ENCODE results near the gene OTOG.
A peak's percentile ranks its signal among the peaks of the same experiment; 100 is the strongest.

The OTOG gene

GRCh38 chr11:17672469-17672868 is 125.4 kb downstream of the OTOG start:
- no peak for DNase-seq

- DNase-seq: no peak
Observed at GRCh38 chr11:17673951-17674350, 126.9 kb downstream of the OTOG start.

DNA sequence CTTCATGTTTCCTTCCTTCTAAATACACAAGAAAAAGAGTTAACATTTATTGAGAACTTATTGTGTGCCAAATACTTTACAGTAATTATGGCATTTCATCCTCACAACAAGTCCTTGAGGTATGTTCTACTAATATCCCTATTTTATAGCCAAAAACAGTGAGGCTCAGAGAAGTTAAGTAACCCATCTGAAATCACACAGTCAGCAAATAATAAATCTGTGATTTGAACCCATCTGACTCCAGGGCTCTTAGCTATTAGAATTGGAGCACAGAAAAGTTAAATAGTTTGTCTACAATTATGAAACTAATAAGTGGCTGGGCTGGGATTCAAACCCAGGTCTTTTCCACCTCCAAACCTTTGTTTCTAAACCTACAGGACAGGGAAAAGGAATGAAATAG is 135.8 kb downstream of the OTOG start:
- DNase-seq: no peak

DNA sequence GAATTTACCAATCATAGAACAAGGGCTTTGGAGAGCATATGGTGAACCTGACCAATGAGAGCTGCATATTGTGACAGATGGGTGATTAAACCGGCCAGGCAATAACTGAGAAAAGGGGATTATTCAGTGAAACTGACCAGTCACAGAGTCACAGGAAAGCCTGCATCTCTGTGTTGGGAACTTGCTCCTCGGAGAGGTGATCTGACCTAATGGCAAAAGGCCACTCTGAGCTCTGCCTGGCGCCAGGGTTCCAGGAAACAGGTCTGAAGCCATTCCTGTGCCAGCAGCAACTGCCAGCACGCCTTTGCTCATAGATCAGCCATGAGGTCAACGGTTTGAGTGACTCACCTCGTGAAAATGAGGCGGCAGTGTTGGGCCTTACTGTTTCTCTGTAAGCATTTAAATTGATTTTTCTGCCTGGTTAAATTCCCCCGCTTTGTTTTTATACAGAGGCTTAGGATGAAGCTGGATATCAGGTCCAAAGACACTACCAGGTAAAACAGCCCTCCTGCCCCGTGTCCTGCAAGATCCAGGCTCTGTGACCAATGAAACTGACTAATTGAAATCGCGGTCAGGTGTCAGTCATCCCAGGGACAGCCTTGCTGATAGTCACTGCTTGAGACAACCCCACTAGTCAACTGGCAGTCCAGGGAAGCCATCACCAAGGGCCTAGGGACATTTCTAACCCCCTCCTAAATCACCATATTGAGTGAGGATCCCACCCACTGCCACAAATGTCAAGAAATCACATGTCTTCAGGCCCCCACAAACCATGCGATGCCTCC is 136.5 kb downstream of the OTOG start:
- DNase-seq: no peak

- DNase-seq: no peak
Observed at GRCh38 chr11:17684550-17684949, 137.5 kb downstream of the OTOG start.

GRCh38 chr11:17686231-17686980 is 139.3 kb downstream of the OTOG start:
- peak; percentile 17 for DNase-seq

DNA sequence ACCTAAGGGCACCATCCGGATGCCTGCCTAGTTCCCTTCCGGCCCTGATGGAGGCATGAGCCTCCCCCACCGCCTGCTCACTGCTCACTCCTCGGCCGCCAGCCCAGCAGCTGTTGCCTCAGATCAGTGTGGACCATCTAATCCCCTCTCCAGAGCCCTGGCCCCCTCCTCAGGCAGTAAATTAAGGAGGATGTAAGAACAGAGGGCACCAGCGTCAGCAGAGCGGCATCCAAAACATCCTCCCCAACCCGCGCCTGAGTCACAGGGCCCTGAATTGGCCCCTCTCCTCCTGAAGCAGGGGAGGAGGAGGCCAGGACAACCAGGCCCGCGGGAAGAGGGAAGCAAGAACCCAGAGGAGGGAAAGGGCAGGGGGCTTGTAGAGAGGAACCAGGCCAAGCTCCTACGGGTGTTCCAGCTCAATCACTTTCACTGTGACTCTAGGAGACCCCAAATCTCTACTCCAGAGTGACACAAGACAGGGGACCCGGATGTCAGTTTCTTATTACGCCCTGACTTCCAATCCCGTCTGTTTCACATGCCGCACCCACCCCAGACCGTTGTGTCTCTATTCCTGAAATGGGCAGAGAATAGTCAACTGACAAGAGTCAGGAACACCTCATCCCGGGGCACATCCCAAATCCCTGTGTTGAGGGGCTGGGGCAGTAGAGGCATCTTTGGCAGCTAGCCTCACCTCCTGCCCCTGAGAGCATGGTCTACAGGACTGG is 141.0 kb downstream of the OTOG start:
- DNase-seq: no peak

DNA sequence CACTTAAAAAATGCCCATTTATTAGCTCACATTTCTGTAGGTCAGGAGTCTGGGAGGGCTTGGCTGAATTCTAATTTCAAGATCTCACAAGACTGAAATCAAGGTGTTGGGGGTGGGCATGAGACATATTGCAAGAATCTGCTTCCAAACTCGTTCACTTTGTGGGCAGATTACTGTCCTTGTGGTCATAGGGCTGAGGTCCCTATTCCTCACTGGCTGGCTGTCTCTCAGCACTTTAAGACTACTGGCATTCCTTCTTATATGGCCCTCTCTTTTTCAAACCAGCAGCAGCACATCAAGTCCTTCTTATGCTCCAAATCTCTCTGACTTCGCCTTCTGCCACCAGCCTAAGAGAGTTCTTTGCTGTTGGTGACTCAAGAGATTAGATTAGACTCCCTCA is 144.5 kb downstream of the OTOG start:
- no peak for DNase-seq

DNA sequence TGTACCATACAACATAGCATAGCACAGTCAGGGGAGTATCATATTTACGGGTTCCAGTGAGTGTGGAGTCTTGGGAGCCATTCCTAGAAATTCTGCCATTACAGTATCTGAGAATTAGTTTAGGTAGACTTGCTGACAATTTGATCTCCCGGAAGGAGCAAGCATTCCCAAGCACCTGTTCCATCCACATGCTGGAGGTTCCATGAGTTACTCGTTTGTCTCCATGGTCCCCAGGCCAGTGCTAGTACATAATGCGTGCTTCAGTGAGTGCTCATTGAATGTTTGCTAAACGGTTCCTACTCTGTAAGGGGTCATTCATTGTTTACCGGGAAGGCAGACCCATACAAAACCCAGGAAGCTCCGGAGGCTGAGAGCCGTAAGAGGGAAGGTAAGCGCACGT is 144.9 kb downstream of the OTOG start:
- DNase-seq: no peak

DNA sequence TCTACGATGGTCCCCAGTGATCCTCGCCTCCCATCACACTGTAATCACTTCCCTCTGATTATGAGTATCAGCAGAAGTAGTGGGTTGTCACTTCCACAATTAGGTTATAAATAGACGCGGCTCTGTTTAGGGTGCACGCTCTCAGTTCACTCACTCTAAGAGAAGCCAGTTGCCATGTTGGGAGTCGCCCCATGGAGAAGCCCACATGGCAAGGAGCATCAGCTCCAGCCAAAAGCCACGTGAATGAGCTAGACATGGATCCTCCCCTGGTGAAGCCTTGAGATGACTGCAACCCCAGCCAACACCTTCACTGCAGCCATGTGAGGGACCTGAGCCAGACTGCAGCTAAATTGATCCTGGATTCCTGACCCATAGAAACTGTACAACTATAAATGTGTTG is 145.9 kb downstream of the OTOG start:
- no peak for DNase-seq

GRCh38 chr11:17693531-17693930 is 146.5 kb downstream of the OTOG start:
- DNase-seq: no peak

GRCh38 chr11:17694494-17695110 is 147.5 kb downstream of the OTOG start:
- no peak for DNase-seq

GRCh38 chr11:17695454-17696441 is 148.7 kb downstream of the OTOG start:
- DNase-seq: no peak

DNA sequence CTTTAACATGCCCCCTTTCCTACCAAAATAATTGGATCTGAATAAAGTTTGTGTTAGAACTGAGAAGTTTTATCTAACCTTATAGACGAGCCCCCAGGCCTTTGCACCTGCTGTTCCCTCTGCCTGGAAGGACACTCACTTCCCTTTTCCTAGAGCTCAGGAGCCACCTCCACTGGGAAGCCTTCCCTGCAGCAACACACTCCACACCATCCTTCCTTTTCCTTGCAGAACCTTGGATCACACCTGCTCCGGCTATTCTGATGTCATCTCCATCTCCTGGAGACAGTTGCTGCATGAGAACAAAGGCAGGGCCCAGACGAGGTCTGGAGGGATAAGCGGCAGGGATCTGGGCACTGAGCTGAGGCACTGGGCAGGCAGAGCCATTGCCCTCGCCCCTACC is 149.7 kb downstream of the OTOG start:
- no peak for DNase-seq

Measured in NCI-H1105 treated with DMSO at 0.1 percent for 48 hours (cell line).